GM15510 (cell line): Measurements from ENCODE around the gene PPP2R1B.

Experiments used
- POLR2A ChIP-seq: IDR thresholded peaks from 3 replicates; pipeline ENCODE4 v1.6.1; 2011; ENCODE audit warnings: borderline replicate concordance; ENCODE audit not compliant: insufficient read length; ENCODE audit errors: extremely low read depth

PPP2R1B gene

DNA sequence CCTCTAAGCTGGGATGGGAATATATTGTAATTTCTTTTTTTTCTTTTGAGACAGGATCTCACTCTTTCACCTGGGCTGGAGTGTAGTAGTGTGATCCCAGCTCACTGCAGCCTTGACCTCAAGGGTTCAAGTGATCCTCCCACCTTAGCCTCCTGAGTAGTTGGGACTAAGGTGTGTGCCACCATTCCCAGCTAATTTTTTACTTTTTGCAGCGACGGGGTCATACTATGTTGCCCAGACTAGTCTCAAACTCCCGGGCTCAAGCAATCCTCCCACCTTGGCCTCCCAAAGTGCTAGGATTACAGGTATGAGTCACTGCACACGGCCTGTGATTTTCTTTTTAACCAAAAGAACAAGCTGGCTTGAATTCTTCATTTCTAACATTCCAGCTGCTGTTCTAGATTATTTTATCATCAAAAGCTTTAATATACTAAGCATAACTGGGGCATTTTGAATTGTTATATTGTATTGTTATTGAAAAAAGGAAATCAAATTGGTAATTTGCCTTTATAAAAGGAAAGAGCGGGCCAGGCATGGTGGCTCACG, 26.8 kb upstream of the PPP2R1B start:
- no peak for TF ChIP-seq POLR2A

DNA sequence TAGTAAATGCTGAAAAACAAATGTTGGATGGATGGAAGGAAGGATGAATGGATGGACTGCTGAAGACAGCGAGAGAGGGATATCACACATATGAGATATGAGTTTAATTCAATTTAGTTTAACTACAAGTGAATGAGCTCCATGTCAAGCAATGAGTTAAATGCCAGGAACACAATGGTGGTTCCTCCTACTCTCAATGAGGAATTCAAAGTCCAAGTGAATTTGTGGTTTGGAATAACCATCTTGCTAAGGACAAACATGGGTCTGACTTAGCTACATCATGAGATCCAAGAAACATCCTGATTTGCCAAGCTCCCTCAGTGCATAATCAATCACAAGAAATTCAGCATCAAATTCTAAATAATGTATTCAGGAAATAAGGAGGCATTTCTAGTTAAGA, 26.1 kb upstream of the PPP2R1B start:
- no peak for TF ChIP-seq POLR2A

DNA sequence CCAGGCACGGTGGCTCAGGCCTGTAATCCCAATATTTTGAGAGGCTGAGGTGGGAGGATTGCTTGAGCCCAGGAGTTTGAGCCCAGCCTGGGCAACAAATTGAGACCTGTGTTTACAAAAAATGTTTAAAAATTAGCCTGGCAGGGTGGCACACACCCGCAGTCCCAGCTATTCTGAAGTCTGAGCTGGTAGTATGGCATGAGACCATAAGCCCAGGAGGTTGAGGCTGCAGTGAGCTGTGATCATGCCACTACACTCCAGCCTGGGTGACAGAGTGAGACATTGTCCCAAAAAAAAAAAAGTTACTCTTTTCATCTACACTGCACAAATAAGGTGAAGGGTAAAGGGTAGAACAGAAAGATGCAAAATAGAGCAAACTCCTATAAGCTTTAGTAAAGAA, 22.3 kb upstream of the PPP2R1B start:
- no peak for TF ChIP-seq POLR2A

DNA sequence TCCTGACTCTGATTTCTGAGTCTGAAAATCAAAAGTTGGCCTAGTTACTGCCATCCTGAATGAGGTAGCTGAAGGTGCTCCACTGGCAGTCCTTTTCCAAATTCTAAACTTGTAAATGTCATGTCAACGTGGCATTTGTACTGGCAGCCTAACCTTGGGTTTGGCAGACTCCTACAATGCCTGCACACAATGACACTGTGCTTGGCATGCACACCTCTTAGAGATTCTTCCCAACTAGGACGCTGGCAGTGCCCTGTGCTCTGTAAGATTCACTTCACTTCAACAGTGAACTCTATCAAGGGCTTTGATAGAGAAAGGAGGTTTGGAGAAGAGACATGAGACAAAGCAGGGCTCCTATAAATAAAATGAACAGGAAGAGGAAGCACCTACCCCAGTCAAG, 21.9 kb upstream of the PPP2R1B start:
- TF ChIP-seq POLR2A: no peak

DNA sequence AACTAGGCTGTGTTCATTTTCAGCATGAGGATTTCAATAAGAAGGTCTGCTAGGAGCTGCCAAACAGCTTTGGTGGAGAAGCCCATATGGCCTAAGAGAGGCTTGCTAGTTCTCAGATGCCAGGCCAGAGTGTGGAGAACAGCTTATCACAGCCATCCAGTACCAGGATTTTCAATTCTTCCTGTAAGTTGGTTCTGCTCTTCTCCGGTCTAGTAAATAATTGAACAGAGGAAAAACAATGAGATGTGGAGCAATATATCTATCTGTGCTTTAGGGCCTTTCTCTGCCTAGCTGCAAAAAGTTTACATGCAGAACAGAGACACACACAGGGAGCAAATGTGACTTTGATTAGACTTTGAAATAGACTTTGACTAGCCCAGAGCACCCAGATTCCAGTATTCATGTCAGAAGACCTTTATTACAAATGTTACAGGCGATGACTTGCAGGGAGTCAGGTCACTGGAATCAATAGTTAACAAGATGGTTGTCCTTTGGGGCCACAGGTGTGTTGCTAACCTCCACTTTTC, 19.8 kb upstream of the PPP2R1B start:
- TF ChIP-seq POLR2A: no peak

DNA sequence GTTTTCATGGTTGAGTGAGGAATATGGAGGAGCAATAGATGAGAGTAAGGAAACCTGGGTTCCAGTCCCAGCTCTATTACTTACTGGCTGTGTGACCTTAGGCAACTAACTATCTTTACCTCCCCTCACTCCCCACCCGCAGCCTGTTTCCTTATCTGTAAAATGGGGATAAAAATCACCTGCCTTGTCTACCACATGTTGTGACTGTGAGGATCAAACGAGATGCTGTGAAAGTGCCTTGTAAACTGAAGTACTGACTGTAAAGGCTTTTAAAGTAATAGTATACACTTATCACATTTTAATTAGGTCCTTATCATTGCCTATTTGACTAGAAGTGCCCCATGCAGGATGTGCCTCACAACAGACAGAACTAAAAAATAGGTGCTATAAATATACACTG, 18.9 kb upstream of the PPP2R1B start:
- TF ChIP-seq POLR2A: no peak

DNA sequence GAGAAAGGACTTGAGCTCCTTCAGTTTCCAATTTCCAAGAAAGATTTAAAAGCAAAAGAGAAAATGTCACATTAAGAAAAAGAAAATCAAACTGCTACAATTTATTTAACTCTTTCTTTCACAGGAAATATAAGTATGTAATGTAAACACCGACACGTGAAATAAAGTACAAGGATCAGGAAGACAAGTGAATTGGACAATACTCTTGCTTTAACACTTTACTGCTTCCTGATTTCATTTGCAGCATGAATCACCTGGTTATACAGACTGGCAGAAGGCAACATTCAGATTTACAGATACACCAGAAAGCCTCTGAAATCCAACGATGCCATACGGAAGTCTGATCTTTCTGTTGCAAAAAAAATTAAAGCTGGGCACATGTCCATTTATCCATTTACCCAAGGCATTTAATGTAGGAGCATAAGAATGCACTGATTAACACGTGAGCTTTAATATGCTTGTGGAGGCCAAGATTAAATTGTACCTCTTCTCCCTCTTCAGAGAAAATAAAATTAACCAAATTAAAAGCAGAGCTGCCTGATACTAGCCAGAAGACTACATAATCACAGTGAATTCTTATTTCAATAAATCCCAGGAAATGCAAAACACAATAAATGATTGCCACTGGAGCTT, 16.0 kb upstream of the PPP2R1B start:
- TF ChIP-seq POLR2A: no peak

DNA sequence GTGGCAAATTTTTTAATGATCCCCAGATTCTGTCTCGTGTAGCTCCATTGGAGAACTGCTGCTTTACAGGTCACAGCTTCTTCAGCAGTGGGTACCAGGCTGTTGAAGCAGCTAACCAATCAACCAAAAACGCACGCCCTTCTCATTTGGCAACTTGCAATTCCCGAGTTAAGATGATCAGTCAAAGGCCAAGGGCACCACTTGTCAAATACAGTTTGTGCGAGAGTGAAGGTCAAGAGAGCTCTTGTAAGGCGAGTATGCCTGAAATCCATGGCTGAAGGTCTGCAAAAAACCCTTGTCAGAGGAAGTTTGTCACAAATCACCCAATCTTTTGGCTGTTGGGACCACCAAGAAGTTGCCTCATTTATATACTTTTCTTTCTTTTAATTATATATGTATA, 12.9 kb upstream of the PPP2R1B start:
- TF ChIP-seq POLR2A: no peak

DNA sequence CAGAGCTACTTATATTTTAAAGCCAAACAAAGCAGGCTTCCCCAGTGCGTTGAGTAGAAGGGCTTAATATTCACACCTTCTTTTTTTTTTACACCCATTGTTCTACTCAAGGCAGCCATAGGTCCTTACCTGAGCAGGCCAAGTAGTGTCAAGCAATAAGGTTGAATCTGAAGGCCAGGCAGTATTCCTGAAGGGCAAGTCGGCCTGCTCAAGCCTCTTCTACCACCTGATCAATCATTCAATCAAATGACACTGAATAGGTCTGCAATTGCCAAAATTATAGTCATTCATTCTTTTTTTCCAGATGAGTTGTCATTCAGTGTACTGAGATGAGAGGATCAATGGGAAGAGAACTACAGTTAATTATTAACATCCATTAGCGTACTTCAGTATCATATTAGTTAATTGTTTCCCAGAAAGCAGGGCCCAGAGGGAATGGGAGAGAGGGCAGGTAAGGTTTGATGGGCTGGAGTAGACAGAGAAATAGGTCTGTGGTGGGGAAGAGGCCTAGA, 11.9 kb upstream of the PPP2R1B start:
- TF ChIP-seq POLR2A: no peak

DNA sequence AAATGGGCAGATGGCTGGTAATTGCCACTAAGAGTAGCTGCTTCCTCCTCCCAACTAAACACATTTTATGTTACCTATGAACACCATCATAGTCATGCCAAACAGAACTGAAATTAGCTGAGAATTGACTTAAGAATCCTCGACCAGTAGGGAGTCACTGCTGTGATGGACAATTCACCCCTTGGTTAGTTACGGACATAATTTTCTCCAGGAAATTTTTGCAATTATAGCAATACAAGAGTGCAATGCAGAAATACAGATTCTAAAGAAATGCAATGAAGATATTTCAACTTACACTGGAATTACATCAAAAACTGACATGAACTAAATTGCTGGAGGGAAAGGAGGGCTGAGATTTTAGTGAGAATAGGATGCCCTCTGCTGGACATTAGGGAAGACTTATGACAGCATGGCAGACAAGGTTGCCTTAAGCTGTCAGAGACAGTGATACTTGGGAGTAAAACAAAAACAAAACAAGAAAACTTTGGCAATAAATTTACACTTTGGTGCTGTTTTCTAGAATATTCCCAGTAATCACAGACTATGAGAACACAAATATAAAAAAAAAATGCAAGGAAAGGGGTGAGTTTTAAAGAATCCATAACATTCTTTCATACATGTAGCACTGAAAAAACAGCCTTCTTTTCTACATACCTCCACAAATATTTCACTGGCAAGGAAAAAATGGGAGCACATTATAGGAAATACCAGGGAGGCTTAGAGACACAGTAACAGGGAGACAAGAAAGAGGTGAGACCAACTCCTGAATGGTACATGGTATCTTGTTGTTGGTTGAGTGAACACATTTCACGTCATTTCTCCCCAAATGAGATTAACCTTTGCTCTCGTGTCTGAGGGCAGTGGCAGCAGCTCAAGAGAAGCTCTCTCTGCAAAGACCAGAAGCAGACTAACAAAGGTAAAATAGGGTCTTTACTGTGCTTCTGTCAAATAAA, 11.2 kb upstream of the PPP2R1B start:
- no peak for TF ChIP-seq POLR2A

DNA sequence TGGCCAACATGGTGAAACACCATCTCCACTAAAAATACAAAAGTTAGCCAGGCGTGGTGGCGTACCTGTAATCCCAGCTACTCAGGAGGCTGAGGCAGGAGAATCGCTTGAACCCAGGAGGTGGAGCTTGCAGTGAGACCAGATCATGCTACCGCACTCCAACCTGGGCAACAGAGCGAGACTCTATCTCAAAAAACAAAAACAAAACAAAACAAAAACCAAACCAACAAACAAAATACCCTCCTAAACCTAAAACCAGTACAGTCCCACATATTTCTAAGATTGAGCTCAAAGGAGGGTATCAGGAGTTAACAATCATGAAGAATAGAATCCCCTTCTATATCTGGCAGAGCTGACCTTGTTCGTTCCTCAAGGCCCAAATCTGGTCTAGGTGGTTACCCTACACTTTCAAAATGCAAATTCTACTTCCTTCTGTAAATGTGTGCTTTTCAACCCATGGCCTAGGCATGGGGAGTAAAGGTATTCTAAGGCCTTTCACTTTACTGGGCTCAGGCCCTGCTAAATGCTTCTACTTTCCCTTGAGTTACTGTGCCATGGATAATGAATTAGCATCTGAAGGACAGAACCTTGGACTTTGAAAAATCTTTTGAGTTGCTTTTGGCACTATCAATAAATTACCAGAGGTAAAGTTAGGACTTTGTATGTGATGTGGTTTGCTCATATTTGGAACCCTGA, 10.4 kb upstream of the PPP2R1B start:
- TF ChIP-seq POLR2A: no peak

DNA sequence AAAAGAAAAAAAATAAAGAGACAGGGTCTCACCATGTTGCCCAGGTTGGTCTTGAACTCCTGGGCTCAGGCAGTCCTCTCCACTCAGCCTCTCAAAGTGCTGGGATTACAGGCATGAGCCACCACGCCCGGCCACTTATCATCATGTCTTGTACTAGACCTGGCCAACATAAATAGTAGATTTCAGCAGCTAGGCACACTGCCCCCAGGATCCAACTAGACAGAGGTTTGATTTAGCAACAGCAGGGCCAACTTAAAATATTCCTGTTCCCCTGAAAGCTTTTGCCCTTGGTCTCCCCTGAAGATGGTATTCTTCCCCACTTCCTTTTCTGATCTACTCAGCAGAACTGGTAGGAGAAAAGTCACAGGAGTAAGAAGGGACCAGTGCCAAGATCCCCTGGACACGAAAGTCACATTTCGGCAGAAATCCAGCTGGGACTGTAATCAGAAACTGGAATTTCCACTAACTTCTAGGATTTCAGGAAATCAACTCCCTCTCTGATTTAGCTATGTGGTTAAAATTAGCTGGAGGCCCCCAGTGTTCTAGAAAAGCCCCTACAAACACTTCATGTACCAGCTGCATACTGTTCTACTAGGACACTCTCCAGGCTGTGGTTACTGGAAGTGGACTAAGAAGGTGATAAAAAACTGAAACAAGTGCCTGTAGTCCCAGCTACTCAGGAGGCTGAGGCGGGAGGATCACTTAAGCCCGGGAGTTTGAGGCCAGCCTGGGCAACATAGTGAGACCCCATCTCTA, 8.9 kb upstream of the PPP2R1B start:
- no peak for TF ChIP-seq POLR2A

DNA sequence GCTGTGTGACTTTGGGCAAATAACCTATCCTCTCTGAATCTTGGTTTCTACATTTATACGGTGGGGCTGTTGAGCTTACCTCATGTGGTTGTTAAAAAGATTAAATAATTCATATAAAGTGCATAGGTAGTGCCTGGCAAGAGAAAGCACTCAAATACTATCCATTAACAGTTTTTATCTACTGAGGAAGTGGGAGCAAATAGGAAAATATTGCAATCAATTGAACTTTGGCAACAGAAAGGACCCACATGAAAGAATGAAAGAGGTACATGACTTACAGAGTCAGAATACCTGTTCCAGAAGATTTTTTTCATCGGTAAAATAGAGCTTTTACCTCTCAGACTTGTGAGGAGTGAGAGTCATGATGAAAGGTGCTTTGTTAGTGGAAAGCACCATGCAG, 6.3 kb upstream of the PPP2R1B start:
- no peak for TF ChIP-seq POLR2A

DNA sequence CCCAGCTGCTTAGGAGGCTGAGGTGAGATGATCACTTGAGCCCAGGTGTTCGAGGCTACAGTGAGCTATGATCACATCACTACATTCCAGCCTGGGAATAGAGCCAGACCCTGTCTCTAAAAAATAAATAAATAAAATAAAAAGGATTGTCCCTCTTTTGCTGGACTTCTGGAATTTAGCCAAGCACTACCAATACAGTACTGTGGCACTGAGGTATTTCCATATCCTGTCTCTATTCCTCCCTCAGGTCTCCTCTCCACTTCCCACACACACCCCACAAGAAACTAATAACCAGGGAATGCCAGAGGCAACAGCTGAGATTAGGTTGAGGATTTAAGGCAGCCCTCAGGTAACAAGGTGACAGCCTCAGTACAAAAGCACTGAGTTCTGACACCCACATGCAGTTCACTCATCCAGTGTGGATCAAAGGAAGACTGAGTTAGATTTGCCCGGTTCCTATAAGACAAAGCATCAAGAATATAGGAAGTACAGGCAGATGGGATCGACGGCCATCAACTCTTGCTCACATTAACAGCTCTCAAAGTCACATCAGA, 4.5 kb upstream of the PPP2R1B start:
- no peak for TF ChIP-seq POLR2A
